GM13977 (cell line): ENCODE results near the gene PTPRK.

Source experiments
- DNase-seq: peaks from one replicate; pipeline ENCODE4 v3.0.0; 2012; ENCODE audit warnings: low spot score
- in situ Hi-C: fragments of 300-500 bp; cut with MboI; formaldehyde crosslinking; loops from one replicate; pipeline ENCODE4 v1.12.0; 2022; ENCODE audit warnings: low sequenced_read_pairs, low pct_unique_long_range_greater_than_20kb, mixed read lengths, inconsistent platforms; ENCODE audit not compliant: unreplicated experiment
- TF ChIP-seq, protein P1 (sequence below): IDR thresholded peaks from 2 replicates; pipeline ENCODE4 v1.5.1; 2012; ENCODE audit warnings: mild to moderate bottlenecking, control low read depth; ENCODE audit not compliant: insufficient read depth; ENCODE audit errors: extremely low read depth, missing control alignments

The PTPRK gene

DNA sequence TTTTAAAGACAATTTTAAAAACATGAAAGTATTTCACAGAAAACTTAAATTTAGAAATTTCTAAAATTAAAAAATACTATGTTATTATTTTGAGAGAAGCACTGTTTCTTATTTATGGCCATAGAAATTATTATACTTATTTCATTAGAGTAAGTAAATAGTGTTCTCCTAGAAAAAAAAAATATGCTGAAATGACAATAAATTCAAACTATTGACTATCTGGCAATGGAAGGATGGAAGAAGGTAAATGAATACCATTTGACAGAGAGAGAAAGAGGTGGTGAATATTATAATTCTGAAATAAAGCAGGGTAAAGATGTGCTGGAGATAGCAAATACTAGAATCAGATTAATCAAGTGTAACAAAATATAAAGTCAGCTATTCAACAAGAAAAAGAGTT lies 294.8 kb downstream of the PTPRK start:
- no peak for DNase-seq
- in situ Hi-C loops = no loop called here
- TF ChIP-seq, protein P1, sequence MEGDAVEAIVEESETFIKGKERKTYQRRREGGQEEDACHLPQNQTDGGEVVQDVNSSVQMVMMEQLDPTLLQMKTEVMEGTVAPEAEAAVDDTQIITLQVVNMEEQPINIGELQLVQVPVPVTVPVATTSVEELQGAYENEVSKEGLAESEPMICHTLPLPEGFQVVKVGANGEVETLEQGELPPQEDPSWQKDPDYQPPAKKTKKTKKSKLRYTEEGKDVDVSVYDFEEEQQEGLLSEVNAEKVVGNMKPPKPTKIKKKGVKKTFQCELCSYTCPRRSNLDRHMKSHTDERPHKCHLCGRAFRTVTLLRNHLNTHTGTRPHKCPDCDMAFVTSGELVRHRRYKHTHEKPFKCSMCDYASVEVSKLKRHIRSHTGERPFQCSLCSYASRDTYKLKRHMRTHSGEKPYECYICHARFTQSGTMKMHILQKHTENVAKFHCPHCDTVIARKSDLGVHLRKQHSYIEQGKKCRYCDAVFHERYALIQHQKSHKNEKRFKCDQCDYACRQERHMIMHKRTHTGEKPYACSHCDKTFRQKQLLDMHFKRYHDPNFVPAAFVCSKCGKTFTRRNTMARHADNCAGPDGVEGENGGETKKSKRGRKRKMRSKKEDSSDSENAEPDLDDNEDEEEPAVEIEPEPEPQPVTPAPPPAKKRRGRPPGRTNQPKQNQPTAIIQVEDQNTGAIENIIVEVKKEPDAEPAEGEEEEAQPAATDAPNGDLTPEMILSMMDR = no peak

DNA sequence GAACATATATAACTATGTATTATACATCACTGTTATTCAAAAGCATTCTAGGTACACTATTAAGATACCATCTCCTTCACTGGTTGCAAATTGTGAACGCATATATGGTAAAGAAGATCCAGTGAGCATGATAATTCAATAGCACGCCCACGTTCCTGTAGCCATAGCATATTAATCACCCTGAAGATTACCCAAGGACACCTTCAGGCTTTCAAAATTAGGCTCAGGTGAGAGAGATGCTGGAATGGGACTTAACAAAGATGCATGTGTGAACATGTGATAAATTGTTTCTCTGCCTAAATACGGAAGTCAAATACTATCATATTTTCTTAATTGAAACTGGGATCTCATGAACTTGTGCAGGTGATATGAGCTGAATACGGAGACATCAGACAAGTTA lies 303.5 kb downstream of the PTPRK start:
- TF ChIP-seq, protein P1 = no peak
- DNase-seq = no peak
- in situ Hi-C loops = no loop called here

DNA sequence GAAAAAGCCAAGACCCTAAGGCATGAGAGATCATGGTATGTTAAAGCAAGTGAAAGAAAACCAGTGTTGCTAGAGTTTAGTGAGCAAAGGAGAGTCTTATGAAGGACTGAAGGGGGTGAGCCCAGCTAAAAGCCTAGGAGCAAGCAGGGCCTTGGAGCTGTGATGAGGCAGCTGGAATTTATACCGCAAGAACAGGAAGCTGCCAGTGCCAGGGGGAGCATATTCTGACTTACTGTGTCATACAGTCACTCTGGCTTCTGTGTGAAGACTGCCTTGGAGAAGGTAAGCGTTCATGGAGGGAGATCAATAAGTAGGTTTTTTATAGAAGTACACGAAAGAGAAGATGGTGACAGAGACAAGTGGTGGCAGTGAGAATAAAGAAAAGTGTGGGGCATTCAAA lies 310.6 kb downstream of the PTPRK start:
- DNase-seq = no peak

DNA sequence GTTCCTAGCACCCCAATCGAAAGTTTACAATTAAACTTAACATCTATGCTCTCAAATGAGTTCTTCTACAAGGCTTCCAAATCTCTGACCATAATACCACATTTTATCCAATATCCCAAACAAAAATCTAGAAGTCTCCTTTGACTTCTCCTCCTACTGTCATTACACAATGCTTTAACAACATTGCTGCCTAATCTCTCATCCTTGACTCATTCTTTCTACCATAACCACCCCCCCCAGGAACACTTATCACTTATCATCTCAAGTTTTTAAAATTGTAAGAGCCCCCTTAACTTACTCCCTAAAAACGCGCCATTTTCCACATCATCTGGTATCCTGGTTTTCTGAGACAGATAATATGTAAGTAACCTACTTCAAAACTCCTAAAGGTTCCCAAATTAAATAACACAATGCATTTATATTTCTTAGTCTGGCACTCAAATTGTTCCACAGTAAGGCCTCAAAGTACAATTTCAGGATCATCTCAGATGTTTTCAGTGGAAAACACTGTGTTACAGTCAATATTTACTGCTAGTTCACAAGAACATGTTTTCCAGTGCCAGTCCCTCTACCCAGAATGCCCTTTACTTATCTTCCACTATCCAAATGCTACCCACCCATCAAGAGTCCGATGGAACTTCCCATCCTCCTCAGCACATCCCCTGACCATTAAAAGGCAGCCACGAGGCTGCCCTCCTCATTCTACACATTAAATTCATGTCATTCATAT lies 311.4 kb downstream of the PTPRK start:
- TF ChIP-seq, protein P1 = no peak
- DNase-seq = no peak
- in situ Hi-C loops = no loop called here

More for the DNA sequence above, 310.6 kb downstream of the PTPRK start:
- TF ChIP-seq, protein P1 = no peak
- in situ Hi-C loops = no loop called here

DNA sequence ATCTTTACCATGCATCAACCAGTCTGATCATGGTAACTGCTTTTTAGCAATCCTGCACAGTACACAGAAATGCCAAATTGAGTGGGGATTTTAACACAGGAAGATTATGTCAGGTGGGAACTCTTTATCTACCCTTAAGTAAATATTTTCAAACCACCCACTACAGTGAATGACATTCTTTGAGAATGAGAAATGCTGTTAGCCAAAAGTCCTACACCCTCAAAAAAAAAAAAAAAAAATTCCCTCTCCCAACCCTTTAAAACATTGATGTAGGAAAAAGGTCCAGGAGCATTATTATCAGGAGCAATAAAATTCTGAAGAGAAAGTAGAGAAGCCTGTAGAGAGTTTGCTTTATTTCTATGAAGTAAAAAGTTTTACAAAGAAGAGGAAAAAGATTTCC lies 312.3 kb downstream of the PTPRK start:
- no peak for DNase-seq
- TF ChIP-seq, protein P1 = no peak
- in situ Hi-C loops = no loop called here

DNA sequence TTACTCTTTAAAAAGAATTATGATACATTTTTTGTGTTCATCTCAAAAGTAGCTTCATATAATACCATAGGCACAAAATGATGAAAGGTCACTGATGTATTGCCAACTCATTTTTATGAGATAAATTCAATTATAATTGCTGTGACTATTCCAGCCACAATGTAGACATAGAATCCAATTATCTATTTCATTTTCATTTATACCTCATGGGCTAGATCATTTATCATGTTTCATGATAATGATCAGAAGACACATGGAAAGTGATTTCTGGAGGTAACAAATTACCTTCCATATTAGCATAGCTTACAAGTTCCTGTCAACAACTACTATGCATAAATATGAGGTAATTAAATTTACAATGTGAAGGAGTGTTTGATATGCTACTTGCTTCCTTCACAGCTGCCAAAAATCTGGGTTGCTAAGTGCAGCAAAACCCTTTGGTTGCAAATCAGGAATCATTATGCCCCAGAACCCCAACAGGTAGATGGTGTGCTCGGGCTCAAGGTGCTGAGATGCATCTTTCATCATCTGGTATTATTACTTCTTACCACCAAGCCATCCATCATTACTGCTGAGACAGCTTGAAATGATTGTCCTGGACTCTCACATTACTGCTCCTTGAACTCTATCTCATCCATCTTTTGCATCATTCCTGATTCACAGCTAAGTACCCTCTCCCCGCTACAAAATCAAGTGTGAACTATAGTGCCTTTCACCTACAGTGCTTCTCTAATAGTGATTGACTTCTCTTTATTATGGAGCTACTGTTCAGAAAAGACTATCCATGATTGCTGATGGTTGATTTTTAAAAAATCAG lies 313.6 kb downstream of the PTPRK start:
- TF ChIP-seq, protein P1 = no peak

More for the DNA sequence above, 313.6 kb downstream of the PTPRK start:
- no peak for DNase-seq
- in situ Hi-C loops = no loop called here
